ENCODE data around the gene PPFIBP2.
A peak's percentile ranks its signal among the peaks of the same experiment; 100 is the strongest.
"Not testable (repeated sequence)": the region's sequence is repeated elsewhere in the genome, so short reads cannot be mapped to it uniquely, and the experiment has no call there.

PPFIBP2 gene

DNA sequence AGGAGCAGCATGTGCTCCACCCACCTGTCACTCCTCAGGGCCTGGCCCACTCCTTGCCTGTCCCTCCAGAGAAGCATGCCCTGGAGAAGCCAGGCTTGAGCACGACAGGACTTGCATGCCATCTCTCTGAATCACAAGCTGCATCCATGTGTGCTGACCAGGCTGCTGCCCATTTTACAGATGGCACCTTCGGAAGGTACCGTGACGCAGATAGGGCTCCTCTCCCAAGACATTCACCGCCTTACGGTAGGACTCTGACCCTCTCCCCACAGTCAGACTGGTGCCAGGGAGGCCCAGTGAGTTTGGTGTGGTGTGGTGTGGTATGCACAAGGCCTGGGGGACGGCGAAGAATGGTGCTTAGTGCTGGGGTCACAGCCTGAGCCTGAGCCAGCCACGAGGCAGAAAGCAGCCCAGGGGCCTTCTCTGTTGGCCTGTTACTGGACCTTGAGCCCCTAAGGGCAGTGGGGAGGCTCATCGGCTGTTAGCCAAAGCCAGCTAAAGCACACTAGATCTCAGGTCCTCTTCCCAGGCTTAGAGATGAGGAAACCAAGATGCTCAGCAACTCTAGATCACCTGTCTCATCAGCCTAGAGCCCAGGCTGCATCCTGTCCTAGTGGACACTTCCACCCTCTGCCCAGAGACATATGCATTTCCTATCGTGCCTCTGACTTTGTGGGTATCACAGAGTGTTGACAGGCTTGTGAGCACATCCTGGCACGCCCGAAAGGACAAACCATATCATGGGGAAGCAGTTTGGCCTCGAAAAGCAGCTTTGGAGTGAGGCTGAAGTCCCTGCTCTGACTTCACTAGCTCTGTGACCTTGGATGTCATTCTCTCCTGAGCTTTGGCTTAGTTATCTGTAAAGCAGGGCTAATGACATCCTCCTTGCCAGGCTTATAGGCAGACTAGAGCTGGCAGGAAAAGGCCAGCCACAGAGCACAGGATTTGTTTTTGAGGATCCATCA is 141.7 kb downstream of the PPFIBP2 start:
- no peak for DNase-seq (ENCODE audit: extremely low read depth, low read depth)
- TF ChIP-seq, protein P1, sequence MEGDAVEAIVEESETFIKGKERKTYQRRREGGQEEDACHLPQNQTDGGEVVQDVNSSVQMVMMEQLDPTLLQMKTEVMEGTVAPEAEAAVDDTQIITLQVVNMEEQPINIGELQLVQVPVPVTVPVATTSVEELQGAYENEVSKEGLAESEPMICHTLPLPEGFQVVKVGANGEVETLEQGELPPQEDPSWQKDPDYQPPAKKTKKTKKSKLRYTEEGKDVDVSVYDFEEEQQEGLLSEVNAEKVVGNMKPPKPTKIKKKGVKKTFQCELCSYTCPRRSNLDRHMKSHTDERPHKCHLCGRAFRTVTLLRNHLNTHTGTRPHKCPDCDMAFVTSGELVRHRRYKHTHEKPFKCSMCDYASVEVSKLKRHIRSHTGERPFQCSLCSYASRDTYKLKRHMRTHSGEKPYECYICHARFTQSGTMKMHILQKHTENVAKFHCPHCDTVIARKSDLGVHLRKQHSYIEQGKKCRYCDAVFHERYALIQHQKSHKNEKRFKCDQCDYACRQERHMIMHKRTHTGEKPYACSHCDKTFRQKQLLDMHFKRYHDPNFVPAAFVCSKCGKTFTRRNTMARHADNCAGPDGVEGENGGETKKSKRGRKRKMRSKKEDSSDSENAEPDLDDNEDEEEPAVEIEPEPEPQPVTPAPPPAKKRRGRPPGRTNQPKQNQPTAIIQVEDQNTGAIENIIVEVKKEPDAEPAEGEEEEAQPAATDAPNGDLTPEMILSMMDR (IDR thresholded peaks at IDR 0.05; ENCODE audit: low read depth, low read length, missing control alignments): no peak
- H3K4me3 ChIP-seq (replicated peaks; ENCODE audit: low read depth, low read length): no peak overlapping the region

DNA sequence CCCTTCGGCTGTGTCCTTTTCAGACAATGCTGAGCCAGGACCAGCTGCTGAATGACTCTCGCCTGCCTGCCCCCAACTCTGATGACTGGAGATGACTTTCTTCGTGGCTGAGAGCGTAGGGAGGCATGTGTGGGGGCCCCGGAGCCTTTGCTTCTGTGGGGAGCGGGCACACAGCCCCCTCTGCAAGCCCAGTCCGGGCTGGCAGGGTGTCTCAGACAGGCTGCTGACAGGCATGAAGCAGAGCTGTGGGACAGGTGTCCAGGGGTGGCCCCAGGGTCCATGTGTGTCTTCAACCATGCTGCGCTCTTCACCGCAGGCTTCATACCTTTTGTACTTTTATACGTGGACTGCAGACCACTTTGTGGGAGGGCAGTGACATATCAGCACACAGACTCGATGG is 142.9 kb downstream of the PPFIBP2 start:
- no peak for DNase-seq (ENCODE audit: extremely low read depth, low read depth)
- no peak overlapping the region for H3K4me3 ChIP-seq (replicated peaks; ENCODE audit: low read depth, low read length)
- TF ChIP-seq, protein P1 (IDR thresholded peaks at IDR 0.05; ENCODE audit: low read depth, low read length, missing control alignments): no peak

GRCh38 chr11:7657306-7658025 is 143.7 kb downstream of the PPFIBP2 start:
- TF ChIP-seq, protein P1 (IDR thresholded peaks at IDR 0.05; ENCODE audit: low read depth, low read length, missing control alignments): peak; percentile 59
- no peak for DNase-seq (ENCODE audit: extremely low read depth, low read depth)
- H3K4me3 ChIP-seq (replicated peaks; ENCODE audit: low read depth, low read length): no peak overlapping the region

- not testable (repeated sequence) for DNase-seq (ENCODE audit: extremely low read depth, low read depth)
Observed at GRCh38 chr11:7663531-7663930, 149.7 kb downstream of the PPFIBP2 start.

DNA sequence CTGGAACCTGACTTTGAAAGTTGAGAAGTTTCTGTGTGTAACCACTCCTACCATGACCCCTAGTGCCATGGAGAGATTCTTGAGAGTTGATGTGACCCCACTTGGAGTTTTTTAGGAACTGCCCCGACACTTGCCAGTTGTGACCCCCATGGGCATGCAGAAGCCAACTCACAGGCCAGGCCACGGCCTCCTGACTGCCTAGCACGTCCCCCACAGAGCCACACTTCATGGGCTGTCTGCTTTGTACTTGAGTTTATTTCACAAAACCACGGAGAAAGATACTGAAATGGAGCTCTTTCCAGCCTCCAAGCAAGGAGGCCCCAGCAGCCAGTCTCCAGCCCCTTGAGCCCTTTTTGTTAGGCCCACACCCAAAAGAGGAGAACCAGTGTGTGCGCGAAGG is 151.1 kb downstream of the PPFIBP2 start:
- no peak for DNase-seq (ENCODE audit: extremely low read depth, low read depth)
- TF ChIP-seq, protein P1 (IDR thresholded peaks at IDR 0.05; ENCODE audit: low read depth, low read length, missing control alignments): no peak
- no peak overlapping the region for H3K4me3 ChIP-seq (replicated peaks; ENCODE audit: low read depth, low read length)

More at GRCh38 chr11:7663531-7663930, 149.7 kb downstream of the PPFIBP2 start:
- H3K4me3 ChIP-seq (replicated peaks; ENCODE audit: low read depth, low read length): not testable (repeated sequence)

DNA sequence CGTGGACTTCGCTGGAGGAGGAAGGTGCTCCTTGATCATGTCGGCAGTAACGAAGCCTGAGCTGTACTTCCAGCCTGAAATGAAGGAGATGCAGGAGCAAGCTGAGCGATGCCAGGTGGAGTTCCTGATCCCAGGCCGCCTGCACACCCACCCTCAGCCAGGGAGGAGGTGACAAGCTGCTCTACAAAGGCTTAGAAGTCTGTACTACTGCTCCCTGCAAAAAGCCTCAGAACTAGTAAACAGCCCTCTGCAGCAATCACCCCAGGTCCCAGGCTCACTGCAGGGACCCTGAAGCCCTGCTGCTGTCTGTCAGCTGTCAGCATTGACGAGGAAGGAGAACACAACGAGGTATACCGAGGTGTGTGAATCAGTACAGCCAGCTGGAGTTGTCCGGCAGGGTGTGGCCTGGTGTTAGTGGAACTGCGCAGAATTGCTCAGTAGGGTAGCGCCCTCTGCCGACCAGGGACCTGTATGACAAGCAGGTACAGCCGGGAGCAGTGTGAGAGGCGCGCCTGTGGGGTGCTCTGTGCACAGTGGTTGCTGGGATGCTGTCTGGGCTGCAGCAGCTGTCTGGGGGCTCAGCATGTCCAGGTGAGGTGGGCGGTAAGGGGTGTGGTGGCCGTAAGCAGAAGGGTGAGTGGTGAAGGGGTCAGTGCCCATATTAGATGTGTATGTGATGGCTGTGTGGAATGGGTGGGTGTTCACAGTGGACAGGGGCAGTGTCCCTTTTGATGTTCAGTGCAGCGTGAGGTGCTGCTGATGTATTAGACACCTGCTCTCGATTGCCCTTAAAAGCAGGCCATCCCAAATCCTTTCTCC is 151.9 kb downstream of the PPFIBP2 start:
- DNase-seq (ENCODE audit: extremely low read depth, low read depth): no peak
- H3K4me3 ChIP-seq (replicated peaks; ENCODE audit: low read depth, low read length): no peak overlapping the region
- TF ChIP-seq, protein P1 (IDR thresholded peaks at IDR 0.05; ENCODE audit: low read depth, low read length, missing control alignments): peak; percentile 77

Data from HFF-Myc (cell line).